Stimulated activated CD4-positive, alpha-beta T cell treated with anti-CD3 and anti-CD28 coated beads, TNF-alpha, amount 100 ng/mL, for 1 hour (primary cell): ENCODE data around the gene CARNS1.
"Not testable (repeated sequence)": the region's sequence is repeated elsewhere in the genome, so short reads cannot be mapped to it uniquely, and the experiment has no call there.

Experiments
- DNase-seq, 3 donors: peaks; one replicate each; pipeline ENCODE4 v3.0.0-alpha.2; 2020; ENCODE audit warnings: low read depth in 3 of 3, low spot score in 1 of 3

Gene CARNS1

DNA sequence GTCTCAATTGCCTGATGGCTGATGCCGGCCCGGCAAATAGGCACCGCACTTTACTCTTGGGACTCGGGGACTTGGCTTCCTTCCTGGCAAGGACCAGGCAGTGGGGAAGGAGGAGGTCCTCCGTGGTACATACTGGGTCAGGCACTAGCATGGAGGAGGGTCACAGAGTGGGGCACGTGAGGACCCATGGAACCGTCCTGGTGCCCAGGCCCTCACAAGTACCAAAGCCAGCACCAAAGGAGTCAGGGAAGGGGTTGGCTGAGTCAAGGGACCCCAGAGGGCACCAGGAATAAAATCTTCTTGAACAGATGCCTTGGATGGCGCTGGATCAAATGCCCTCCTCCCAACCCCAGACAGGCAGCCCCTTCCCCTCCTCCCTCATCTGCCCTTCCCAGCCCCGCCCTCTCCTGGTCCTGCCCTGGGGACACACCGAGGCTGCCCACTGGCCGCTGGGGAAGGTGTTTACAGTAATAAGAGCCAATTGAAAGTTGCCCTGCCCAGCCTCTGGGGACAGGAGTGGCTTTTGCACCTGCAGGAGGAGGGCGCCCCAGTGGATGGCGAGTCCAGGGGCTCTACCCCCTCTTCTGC is 5.6 kb upstream of the CARNS1 start:
- DNase-seq, result no peak

GRCh38 chr11:67410369-67410831 is 5.1 kb upstream of the CARNS1 start:
- no peak for DNase-seq

- DNase-seq, result no peak
These were observed 4.3 kb upstream of the CARNS1 start for GRCh38 chr11:67410984-67411784.

DNA sequence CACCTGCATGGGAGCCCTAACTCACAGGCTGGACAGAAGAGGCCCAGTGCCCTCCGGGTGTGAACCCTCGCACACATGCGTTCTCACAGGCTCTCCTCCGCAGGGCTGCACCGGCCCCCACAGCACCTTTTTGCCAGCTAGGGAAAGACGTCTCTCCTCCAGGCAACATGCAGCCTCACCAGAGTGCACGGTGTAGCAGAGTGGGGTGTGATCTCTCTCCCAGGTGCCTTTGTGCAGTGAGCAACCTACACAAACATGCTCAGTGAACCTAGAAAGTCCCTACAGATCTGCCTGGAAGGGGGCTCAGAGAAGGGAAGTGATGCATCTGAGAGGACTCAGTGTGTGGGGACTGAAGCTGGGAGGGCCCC is 3.7 kb upstream of the CARNS1 start:
- no peak for DNase-seq

DNA sequence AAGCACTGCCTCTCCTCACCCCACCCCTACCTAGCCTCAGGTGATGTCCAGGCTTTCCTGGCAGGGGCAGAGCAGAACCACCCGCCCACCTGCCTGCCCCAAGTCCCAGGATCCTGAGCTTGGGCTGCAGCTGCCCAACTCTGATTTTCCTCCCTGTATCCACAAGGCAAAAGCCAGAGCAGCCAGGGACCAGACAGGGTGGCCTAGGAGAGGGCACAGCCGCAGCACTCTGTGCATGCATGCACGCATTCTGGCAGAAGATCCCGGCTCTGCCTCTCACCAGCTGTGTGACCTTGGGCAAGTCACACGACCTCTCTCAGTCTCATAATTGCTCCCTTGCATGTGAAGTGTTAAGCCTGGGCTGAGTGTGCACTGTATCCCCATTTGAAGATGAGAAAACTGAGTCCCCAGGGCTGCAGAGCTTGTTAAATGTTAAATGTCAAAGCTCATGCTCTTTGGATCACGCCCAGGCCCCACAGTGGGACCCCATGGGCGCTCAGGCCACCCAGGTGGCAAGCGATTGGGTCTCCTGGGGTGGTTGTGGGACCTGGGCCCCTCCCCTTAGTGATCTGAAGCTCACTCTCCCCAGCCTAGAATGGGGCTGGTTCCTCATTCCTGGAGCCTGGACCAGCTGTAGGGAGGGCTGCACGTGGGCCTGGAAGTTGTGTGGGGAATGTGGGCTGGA is 2.8 kb upstream of the CARNS1 start:
- no peak for DNase-seq

DNA sequence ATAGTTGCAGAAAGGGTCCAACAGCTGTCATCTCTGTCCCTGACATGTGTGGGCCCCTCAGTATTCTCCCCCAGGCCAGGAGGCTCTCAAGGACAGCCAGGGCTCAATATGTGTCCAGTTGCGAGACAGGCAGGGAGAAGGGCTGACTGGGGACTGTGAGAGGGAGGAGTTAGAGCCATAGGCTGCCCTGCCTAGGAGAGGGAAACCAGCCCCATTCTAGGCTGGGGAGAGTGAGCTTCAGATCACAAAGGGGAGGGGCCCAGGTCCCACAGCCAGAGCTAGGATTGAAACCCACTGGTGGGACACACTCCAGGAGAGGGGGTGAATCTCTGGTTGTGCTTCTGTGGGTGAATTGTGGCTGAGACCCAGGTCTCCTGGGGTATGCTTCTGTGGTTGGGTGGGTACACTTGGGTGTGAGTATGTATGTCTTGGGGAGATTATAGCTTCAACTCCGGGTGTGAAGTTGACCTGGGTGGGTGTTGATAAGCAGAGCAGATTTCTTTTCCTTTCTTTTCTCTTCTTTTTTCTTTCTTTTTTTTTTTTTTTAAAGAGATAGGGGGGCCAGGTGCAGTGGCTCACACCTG is 2.1 kb upstream of the CARNS1 start:
- no peak for DNase-seq

DNA sequence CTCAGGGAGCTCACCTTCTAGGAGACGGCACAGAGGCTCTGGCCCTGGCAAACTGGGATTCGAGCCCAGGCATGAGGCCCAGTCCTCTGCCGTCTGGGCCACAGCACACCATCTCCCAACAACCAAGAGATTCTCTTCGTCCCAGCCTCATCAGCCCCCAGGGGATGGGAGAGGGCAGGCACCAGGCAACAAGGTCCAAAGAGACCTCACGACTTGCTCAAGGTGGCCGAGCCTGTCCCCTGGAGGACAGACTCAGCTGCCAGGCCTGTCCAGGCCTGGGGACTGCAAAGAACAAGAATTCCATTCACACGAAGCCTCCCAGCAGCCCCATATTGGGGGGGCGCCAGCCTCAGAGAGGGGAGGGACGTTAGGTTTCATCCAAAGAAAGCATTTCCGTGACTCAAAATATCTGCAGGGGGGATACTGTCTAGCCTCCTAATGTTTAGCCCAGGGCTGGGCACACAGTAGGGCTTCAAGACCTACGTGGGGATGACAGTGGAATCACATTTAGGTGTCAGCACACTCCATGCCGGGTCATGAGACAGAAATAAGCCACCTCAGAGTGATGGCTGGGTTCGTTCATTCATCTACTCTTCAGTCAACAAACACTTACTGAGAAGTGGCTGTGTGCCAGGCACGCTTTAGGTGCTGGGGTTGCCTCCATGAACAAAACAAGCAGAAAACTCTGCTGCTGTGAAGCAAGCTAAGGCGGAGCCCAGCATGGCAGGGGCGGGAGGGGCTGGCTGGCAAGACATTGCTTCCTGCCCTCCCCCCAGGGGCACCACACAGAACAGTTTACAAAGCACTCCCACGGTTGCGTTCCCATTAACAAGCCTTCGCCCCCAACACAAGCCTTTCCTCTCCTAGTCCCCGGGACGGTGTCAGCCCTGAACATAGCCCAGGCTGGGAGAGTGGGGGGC is 1.2 kb downstream of the CARNS1 start:
- peak in 2 of 3 donors; percentile 72 to 74 for DNase-seq

DNA sequence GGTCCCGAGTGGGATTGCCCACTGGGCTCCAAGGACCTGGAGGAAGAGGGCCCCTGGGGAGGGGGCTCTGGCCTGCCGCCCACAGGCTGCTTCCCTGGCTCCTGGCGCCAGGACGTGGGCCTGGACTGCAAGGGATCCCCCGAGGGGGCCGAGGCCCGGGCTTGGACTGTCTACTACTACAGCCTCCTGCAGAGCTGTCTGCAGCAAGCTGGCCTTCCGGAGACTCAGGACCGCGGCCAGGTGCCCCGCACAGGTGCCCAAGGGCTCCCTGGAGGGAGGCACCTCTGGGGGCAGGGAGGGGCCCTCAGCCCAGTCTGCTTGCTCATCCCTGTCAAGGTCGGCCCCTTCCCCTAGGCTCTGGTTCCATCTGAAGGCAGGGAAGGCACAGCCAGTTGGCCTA is 1.9 kb downstream of the CARNS1 start:
- no peak for DNase-seq

- no peak for DNase-seq
These were observed 3.2 kb downstream of the CARNS1 start for GRCh38 chr11:67418476-67419281.

GRCh38 chr11:67419325-67420049 is 4.0 kb downstream of the CARNS1 start:
- no peak for DNase-seq

- DNase-seq, result no peak
These were observed 4.7 kb downstream of the CARNS1 start for GRCh38 chr11:67420147-67420645.

DNA sequence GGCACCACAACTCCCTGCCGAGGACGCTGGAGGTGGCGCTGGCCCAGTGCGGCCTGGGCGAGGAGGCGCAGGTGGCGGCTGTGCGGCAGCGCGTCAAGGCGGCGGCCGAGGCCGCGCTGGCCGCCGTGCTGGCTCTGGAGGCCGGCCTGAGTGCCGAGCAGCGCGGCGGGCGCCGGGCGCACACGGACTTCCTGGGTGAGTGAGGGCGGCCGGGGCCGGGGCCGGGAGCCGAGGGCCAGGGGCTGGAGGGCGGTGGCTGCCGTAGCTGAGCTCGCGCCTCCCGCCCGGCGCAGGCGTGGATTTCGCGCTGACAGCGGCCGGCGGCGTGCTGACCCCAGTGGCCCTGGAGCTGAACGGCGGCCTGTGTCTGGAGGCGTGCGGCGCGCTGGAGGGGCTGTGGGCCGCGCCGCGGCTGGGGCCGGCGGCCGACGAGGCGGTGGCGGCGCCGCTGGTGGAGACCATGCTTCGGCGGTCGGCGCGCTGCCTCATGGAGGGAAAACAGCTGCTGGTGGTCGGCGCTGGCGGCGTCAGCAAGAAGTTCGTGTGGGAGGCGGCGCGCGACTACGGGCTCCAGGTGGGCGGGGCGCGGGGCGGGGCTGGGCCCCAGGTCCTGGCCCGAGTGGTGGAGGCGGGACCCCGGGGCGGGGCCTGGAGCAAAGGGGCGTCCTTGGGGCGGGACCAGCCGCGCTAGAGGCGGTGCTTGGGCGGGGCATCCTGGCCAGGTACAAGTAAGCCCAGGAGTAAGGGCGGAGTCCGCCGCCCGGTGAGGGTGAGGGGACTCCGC is 5.4 kb downstream of the CARNS1 start:
- DNase-seq, result peak; percentile 98 to 100 (median 99)

GRCh38 chr11:67421430-67422031 is 6.1 kb downstream of the CARNS1 start:
- no peak for DNase-seq

GRCh38 chr11:67422891-67423290 is 7.4 kb downstream of the CARNS1 start:
- no peak for DNase-seq

- no peak for DNase-seq
These were observed 8.0 kb downstream of the CARNS1 start for GRCh38 chr11:67423466-67423865.

DNA sequence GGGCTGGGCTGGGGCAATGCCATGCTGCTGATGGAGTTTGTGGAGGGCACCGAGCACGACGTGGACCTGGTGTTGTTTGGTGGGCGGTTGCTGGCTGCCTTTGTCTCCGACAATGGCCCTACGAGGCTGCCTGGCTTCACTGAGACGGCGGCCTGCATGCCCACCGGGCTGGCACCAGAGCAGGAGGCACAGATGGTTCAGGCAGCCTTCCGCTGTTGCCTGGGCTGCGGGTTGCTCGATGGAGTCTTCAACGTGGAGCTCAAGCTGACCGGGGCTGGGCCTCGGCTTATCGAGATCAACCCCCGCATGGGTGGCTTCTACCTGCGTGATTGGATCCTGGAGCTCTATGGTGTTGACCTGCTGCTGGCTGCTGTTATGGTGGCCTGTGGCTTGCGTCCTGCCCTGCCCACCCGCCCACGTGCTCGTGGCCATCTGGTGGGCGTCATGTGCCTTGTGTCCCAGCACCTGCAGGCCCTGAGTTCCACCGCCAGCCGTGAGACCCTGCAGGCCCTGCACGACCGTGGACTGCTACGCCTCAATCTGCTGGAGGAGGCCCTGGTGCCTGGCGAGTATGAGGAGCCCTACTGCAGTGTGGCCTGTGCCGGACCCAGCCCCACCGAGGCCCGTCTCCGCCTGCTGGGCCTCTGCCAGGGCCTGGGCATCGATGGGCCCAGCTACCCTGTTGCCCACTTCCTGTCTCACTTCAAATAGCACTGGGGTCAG is 8.6 kb downstream of the CARNS1 start:
- no peak for DNase-seq

DNA sequence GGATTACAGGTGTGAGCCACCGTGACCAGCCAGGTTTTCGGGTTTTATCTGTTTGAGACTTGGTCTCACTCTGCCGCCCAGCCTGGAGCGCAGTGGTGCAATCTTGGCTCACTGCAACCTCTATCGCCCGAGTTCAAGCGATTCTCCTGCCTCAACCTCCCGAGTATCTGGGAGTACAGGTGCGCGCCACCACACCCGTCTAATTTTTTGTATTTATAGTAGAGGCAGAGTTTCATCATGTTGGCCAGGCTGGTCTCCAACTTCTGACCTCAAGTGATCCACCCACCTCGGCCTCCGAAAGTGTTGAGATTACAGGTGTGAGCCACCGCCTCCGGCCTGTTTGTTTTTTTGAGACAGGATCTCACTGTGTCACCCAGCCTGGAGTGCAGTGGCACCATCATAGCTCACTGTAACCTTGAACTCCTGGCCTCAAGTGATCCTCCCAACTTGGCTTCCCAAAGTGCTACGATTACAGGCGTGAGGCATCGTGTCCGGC is 11.9 kb downstream of the CARNS1 start:
- not testable (repeated sequence) for DNase-seq
